ENCODE results near the gene LGALS7B.

LGALS7B gene

DNA sequence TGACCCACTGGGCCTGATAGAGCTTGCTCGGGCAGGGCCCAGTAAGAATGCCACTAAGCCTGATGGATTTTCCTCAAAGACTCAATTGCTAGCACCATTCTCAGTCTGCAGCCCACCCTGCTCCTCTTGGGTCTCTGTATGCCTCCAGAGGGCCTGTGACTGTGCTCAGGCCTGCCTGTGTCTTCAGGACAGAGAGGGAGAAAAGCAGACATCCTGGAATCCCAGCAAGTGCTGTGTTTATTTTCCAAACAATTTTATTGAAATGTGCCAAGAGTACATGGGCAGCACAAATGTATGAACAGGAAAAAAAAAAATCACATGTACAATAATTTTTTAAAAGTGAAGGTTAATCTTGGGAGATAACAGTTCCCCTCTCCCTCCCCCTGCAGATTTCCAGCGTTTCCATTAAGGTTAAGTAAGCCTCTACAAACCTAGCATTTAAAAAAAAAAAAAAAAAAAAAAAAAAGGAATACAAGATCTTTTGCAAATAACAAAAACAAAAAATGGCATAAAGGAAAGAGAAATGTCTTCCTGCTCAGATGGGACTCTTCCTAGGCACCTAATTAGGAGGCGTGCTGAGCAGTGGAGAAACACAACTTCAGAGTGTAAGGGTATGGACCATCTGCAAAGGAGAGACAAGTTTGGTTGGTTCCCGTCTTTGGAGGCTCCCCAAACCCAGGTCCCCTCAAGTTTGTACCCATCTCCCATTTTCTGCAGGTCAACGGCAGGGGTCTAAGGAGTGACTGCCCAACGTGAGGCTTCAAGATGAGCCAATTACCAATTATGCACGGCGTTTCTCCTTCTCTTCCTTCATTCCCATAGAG lies 47.4 kb downstream of the LGALS7B start:
- H2AK5ac ChIP-seq (ENCODE audit: low read depth, low read length): no peak overlapping the region
- no peak overlapping the region for H2BK12ac ChIP-seq (ENCODE audit: low read length)
- no peak overlapping the region for H3K9ac ChIP-seq (ENCODE audit: low read depth, low read length, poor library complexity)
- H3K4ac ChIP-seq (ENCODE audit: low read length): no peak overlapping the region
- H3K79me1 ChIP-seq (ENCODE audit: low read depth, low read length): no peaks in the 10 kb centered on the region
- H3K18ac ChIP-seq (ENCODE audit: low read length): no peak overlapping the region
- peak overlapping the region; percentile 30 for H3K27ac ChIP-seq (replicated peaks; ENCODE audit: low read length)
- WGBS, 2 donors (ENCODE audit: extremely low coverage in 2 of 2, insufficient read length in 2 of 2, insufficient replicate concordance in 1 of 2): no CpG with 5 or more reads among the region's 8 CpGs
- H3K27me3 ChIP-seq (ENCODE audit: control insufficient read depth in 3 of 3, insufficient read depth in 3 of 3, low read depth in 1 of 3, low read length in 3 of 3): no peaks in the 10 kb centered on the region
- H4K8ac ChIP-seq (ENCODE audit: low read depth, low read length): no peak overlapping the region
- H3K14ac ChIP-seq (ENCODE audit: low read length): no peak overlapping the region
- no peaks in the 10 kb centered on the region for H3K4me1 ChIP-seq (ENCODE audit: control insufficient read depth in 2 of 2, insufficient read depth in 1 of 2, low read depth in 1 of 2, low read length in 2 of 2)
- H2BK5ac ChIP-seq (ENCODE audit: low read length): no peak overlapping the region
- no peaks in the 10 kb centered on the region for H3K9me3 ChIP-seq (replicated peaks in 1 of 2; ENCODE audit: control insufficient read depth in 2 of 2, insufficient read depth in 1 of 2, low read depth in 1 of 2, low read length in 2 of 2)
- no peak overlapping the region for H2BK120ac ChIP-seq (ENCODE audit: low read depth, low read length)
- H3K4me2 ChIP-seq (ENCODE audit: insufficient read depth, low read length, poor library complexity, severe bottlenecking): no peak overlapping the region
- H3K4me3 ChIP-seq (ENCODE audit: low read length in 2 of 2): no peak overlapping the region
- H3K23ac ChIP-seq (ENCODE audit: low read depth, low read length, poor library complexity): no peak overlapping the region
- H2AFZ ChIP-seq (ENCODE audit: low read length): no peak overlapping the region
- peaks cover 52 to 62% of the 10 kb centered on the region in 2 donors for H3K36me3 ChIP-seq (replicated peaks in 1 of 2; ENCODE audit: control insufficient read depth in 2 of 2, insufficient read depth in 2 of 2, low read length in 2 of 2)
- no peak overlapping the region for H4K91ac ChIP-seq (ENCODE audit: low read depth, low read length, poor library complexity)
- no peak for DNase-seq (ENCODE audit: low spot score)
- H2BK15ac ChIP-seq (ENCODE audit: low read length): no peak overlapping the region

DNA sequence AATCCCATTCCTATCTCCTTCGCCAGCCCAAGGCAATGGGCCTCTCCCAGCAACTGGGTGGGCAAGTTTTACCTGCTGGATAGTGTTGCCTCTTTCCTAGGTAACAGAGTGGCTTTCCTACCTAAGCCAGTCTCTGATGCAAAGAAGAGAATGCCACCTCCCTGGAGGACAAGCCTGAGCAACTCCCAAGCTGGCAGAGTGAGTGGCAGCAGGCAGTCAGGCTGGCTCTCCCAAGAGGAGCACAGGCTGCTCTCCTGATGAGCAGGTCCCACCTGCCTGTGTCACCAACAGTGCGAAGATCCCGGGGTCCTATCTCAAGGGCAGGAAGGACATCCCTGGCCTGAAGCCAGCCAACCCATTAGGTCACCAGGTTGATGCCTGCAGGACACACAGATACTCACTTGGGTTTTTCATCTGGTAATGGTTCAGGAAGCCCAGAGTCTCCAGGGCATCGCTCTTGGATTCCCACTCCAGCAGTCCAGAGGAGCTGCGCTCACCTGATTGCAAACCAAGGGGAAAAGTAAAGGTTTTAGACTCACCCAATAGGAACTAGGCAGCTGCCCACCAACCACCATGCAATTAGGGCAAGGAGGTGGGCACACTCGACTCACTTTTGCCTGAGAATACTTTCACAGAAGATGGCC lies 48.1 kb downstream of the LGALS7B start:
- Histone ChIP-seq H3K9me3 (replicated peaks in 1 of 2; ENCODE audit: control insufficient read depth in 2 of 2, insufficient read depth in 1 of 2, low read depth in 1 of 2, low read length in 2 of 2) (no peaks in the 10 kb centered on the region), H3K4me3 (ENCODE audit: low read length in 2 of 2) (no peak overlapping the region), H3K9ac (ENCODE audit: low read depth, low read length, poor library complexity) (no peak overlapping the region), H2AK5ac (ENCODE audit: low read depth, low read length) (no peak overlapping the region), H2AFZ (ENCODE audit: low read length) (no peak overlapping the region), H3K36me3 (replicated peaks in 1 of 2; ENCODE audit: control insufficient read depth in 2 of 2, insufficient read depth in 2 of 2, low read length in 2 of 2) (peaks cover 57 to 70% of the 10 kb centered on the region in 2 donors), H3K14ac (ENCODE audit: low read length) (no peak overlapping the region), H4K8ac (ENCODE audit: low read depth, low read length) (no peak overlapping the region), H2BK120ac (ENCODE audit: low read depth, low read length) (no peak overlapping the region), H2BK15ac (ENCODE audit: low read length) (no peak overlapping the region), H2BK5ac (ENCODE audit: low read length) (no peak overlapping the region), H3K4ac (ENCODE audit: low read length) (no peak overlapping the region), H3K23ac (ENCODE audit: low read depth, low read length, poor library complexity) (no peak overlapping the region), H2BK12ac (ENCODE audit: low read length) (no peak overlapping the region), H3K27ac (replicated peaks; ENCODE audit: low read length) (no peak overlapping the region), H4K91ac (ENCODE audit: low read depth, low read length, poor library complexity) (no peak overlapping the region), H3K4me2 (ENCODE audit: insufficient read depth, low read length, poor library complexity, severe bottlenecking) (no peak overlapping the region), H3K18ac (ENCODE audit: low read length) (no peak overlapping the region), H3K27me3 (ENCODE audit: control insufficient read depth in 3 of 3, insufficient read depth in 3 of 3, low read depth in 1 of 3, low read length in 3 of 3) (no peaks in the 10 kb centered on the region), H3K79me1 (ENCODE audit: low read depth, low read length) (peaks cover 2% of the 10 kb centered on the region), H3K4me1 (ENCODE audit: control insufficient read depth in 2 of 2, insufficient read depth in 1 of 2, low read depth in 1 of 2, low read length in 2 of 2) (no peaks in the 10 kb centered on the region)
- WGBS, 2 donors (ENCODE audit: extremely low coverage in 2 of 2, insufficient read length in 2 of 2, insufficient replicate concordance in 1 of 2): no CpG with 5 or more reads among the region's 6 CpGs
- DNase-seq (ENCODE audit: low spot score): no peak

DNA sequence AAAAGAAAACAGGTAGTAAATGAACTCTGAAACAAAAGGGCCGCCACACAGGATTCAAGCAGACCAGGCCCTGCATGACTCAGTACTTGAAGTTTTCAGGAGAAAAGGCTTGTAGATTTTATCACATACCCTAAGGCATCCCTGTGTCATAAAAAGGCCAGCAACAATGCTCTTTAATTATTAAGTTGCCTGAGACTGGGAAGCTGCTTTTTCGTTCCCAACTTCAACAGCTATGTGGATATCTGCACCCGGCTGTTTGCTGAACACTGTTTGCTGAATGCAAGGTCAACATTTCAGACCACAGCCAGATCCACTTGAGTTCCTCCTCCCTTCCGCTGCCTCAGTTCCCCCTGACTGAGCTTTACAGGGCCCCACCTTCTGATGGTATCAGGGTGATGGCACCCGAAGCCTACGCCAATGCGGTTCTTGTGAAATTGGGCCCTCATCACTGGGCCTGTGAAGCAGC lies 48.7 kb downstream of the LGALS7B start:
- H3K36me3 ChIP-seq (replicated peaks in 1 of 2; ENCODE audit: control insufficient read depth in 2 of 2, insufficient read depth in 2 of 2, low read length in 2 of 2): peaks cover 63 to 76% of the 10 kb centered on the region in 2 donors

More for the DNA sequence above, 48.7 kb downstream of the LGALS7B start:
- no peak for DNase-seq (ENCODE audit: low spot score)
- no peak overlapping the region for H3K4me2 ChIP-seq (ENCODE audit: insufficient read depth, low read length, poor library complexity, severe bottlenecking)
- no peaks in the 10 kb centered on the region for H3K9me3 ChIP-seq (replicated peaks in 1 of 2; ENCODE audit: control insufficient read depth in 2 of 2, insufficient read depth in 1 of 2, low read depth in 1 of 2, low read length in 2 of 2)
- H3K4me1 ChIP-seq (ENCODE audit: control insufficient read depth in 2 of 2, insufficient read depth in 1 of 2, low read depth in 1 of 2, low read length in 2 of 2): no peaks in the 10 kb centered on the region
- H2AK5ac ChIP-seq (ENCODE audit: low read depth, low read length): no peak overlapping the region
- H2AFZ ChIP-seq (ENCODE audit: low read length): no peak overlapping the region
- no peak overlapping the region for H4K91ac ChIP-seq (ENCODE audit: low read depth, low read length, poor library complexity)
- no peak overlapping the region for H2BK15ac ChIP-seq (ENCODE audit: low read length)
- no peak overlapping the region for H3K4me3 ChIP-seq (ENCODE audit: low read length in 2 of 2)
- H3K18ac ChIP-seq (ENCODE audit: low read length): no peak overlapping the region
- no peak overlapping the region for H3K14ac ChIP-seq (ENCODE audit: low read length)
- H3K27me3 ChIP-seq (ENCODE audit: control insufficient read depth in 3 of 3, insufficient read depth in 3 of 3, low read depth in 1 of 3, low read length in 3 of 3): no peaks in the 10 kb centered on the region
- no peak overlapping the region for H2BK5ac ChIP-seq (ENCODE audit: low read length)
- H3K9ac ChIP-seq (ENCODE audit: low read depth, low read length, poor library complexity): no peak overlapping the region
- H4K8ac ChIP-seq (ENCODE audit: low read depth, low read length): no peak overlapping the region
- no peak overlapping the region for H3K27ac ChIP-seq (replicated peaks; ENCODE audit: low read length)
- H3K23ac ChIP-seq (ENCODE audit: low read depth, low read length, poor library complexity): no peak overlapping the region
- peaks cover 2% of the 10 kb centered on the region for H3K79me1 ChIP-seq (ENCODE audit: low read depth, low read length)
- H2BK12ac ChIP-seq (ENCODE audit: low read length): no peak overlapping the region
- no CpG with 5 or more reads among the region's 7 CpGs for WGBS, 2 donors (ENCODE audit: extremely low coverage in 2 of 2, insufficient read length in 2 of 2, insufficient replicate concordance in 1 of 2)
- no peak overlapping the region for H2BK120ac ChIP-seq (ENCODE audit: low read depth, low read length)
- H3K4ac ChIP-seq (ENCODE audit: low read length): no peak overlapping the region

Data from neuronal stem cell (in vitro differentiated cells).